HG03064 (cell line): ENCODE measurements around the gene DNM1L.
A peak's percentile ranks its signal among the peaks of the same experiment; 100 is the strongest.

ENCODE experiments used
- ATAC-seq: cut with Tn5 transposase; IDR thresholded peaks from one replicate; pipeline ENCODE4 v1.9.1; 2021; ENCODE audit warnings: low read depth; ENCODE audit not compliant: unreplicated experiment

Gene DNM1L

GRCh38 chr12:32679091-32679919 lies at the start of gene DNM1L:
TSS of gene DNM1L (plus strand) at chr12:32679301. CDS start at chr12:32679364, 63 bp downstream.
- peak; percentile 98 for ATAC-seq

- no peak for ATAC-seq
Observed at GRCh38 chr12:32641287-32641901, 37.7 kb upstream of the DNM1L start.

- ATAC-seq = no peak
Observed at GRCh38 chr12:32644431-32644830, 34.7 kb upstream of the DNM1L start.

GRCh38 chr12:32647275-32647674 lies 31.8 kb upstream of the DNM1L start:
- ATAC-seq = no peak

- no peak for ATAC-seq
Observed at GRCh38 chr12:32650508-32650907, 28.6 kb upstream of the DNM1L start.

- no peak for ATAC-seq
Observed at GRCh38 chr12:32651151-32651955, 27.7 kb upstream of the DNM1L start.

GRCh38 chr12:32651956-32652210 lies 27.2 kb upstream of the DNM1L start:
- no peak for ATAC-seq

GRCh38 chr12:32659908-32660440 lies 19.1 kb upstream of the DNM1L start:
- no peak for ATAC-seq

GRCh38 chr12:32661706-32662105 lies 17.4 kb upstream of the DNM1L start:
- ATAC-seq = no peak

GRCh38 chr12:32662665-32663064 lies 16.4 kb upstream of the DNM1L start:
- ATAC-seq = no peak

- no peak for ATAC-seq
Observed at GRCh38 chr12:32666018-32666417, 13.1 kb upstream of the DNM1L start.

- no peak for ATAC-seq
Observed at GRCh38 chr12:32669584-32669983, 9.5 kb upstream of the DNM1L start.

- no peak for ATAC-seq
Observed at GRCh38 chr12:32671930-32672780, 6.9 kb upstream of the DNM1L start.

GRCh38 chr12:32679920-32680237 lies 778 bp downstream of the DNM1L start:
- ATAC-seq = peak; percentile 0

- no peak for ATAC-seq
Observed at GRCh38 chr12:32680787-32681186, 1.7 kb downstream of the DNM1L start.

GRCh38 chr12:32681272-32681671 lies 2.2 kb downstream of the DNM1L start:
- ATAC-seq = no peak

- ATAC-seq = no peak
Observed at GRCh38 chr12:32686340-32686739, 7.2 kb downstream of the DNM1L start.

GRCh38 chr12:32688786-32689185 lies 9.7 kb downstream of the DNM1L start:
- ATAC-seq = no peak

GRCh38 chr12:32690927-32691326 lies 11.8 kb downstream of the DNM1L start:
- ATAC-seq = no peak

GRCh38 chr12:32692358-32692757 lies 13.3 kb downstream of the DNM1L start:
- ATAC-seq = no peak

GRCh38 chr12:32693036-32693435 lies 13.9 kb downstream of the DNM1L start:
- no peak for ATAC-seq
